UCSD-AML1 (cell line): ENCODE measurements around the gene PRLR.

Source experiments
- DNase-seq: peaks from one replicate; lab custom pipeline; 2025; ENCODE audit not compliant: unreplicated experiment; lab: John Stamatoyannopoulos, UW

PRLR gene

DNA sequence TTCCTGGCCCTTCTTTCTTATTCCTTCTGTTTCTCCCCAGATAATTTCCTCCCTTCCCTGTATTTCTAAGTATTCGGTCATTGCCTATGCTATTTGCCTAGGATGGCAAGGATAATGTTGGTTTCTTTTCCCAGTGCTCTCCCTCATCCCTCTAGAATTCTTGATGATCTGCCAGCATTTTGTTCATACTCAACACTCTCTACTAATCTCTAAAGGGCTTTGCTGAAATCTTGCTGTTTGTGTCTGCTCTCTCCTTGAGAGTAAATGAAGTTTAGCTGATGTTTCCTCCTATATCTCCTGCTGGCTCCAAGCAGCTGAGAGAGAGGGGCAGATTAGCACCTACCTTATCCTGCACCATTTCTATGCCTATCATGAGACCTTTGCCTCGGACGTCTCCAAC lies 220.6 kb downstream of the PRLR start:
- DNase-seq = no peak

DNA sequence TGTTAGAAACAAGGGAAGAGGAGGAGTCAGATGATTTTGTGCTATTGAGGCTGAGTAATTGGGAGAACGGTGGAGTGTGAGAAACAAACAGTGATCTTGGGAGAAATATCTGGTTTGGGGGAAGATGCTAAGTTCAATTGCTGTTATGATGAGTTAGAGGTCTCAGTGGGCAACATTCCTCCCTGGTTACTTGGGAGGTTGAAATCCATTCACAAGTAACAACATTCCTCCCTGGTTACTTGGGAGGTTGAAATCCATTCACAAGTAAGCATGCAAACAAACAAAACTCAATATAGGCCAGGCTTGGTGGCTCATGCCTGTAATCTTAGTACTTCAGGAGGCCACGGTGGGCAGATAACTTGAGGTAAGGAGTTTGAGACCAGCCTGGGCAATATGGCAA lies 221.3 kb downstream of the PRLR start:
- DNase-seq = no peak

DNA sequence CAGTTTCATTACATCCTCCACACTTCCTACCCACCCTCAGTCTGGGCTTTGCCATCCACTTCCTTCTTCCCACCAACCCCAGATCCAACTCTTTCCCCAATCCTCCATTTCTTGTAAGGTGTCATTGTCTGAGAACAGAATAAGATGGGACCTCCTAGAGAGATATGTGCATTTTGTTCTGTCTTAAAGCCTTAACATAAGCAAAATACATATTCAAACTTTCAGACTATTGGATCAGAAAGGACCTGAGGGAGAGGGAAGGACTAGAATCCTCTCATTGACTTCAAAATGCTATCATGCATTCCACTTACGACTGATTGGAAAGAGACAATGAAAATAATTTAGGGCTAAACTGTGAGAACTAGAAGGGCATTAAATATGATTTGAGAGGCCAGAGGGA lies 225.5 kb downstream of the PRLR start:
- no peak for DNase-seq

DNA sequence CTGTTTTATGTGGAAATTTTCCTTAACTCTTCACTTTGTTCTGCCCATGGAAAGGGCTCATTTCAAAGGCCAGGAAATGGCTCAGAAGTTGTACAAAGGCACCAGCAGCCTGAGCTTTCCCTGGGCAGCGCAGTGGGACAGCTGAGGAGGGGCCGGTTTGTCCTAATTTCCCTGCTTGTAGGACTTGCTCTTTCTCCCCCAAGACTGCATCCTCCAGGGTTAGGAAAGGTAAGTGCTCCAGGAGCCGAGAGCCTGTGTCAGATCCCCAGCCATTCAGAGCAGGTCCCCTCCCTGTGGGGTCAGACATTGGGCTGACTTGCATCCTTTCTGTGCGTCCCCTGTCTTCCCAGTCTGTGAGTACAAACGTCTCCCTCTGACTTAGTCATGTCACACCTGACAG lies 226.1 kb downstream of the PRLR start:
- no peak for DNase-seq

DNA sequence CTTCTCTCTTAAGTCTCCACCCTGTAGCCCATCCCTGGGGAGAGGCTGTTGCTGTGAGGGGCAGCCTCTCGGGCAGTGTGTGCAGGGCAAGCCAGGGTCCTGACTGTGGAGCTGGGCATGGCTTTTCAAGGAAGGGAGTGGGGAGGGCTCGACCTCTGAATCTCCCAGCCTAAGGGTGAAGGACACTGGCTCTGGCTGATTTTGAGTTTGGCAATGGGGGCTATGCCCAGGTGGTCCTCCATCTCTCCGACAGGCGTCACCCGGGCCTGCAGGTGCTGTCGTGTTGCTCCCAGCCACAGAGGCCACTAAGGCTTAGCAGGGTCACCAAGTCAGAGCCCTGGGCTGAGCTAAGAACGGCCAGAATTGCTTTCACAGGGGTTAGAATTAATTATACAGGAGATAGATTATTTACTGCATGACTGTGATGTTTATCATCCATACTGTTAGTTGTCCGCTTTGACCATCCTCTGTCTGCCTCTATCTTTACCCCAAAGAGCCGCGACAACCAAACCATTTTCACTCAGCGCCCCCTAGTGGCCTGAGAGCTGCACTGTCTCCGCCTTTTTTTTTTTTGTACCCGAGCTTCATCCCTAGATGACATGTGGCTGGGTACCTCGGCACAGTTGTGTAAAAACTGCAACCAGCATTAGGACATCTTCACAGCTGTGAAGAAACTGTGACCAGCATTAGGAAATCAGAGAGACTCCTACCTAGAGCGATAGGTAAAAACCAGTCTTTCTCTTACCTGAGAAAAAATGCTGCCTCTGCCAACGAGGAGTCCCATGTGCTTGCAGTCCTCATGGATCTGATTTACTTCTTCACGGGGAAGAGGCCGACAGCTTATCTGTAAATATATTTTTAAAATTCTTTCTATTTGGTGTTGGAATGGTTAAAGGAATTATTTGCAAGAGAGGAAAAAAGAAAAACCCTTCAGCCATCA lies 227.0 kb downstream of the PRLR start:
- DNase-seq = peak; percentile 29

DNA sequence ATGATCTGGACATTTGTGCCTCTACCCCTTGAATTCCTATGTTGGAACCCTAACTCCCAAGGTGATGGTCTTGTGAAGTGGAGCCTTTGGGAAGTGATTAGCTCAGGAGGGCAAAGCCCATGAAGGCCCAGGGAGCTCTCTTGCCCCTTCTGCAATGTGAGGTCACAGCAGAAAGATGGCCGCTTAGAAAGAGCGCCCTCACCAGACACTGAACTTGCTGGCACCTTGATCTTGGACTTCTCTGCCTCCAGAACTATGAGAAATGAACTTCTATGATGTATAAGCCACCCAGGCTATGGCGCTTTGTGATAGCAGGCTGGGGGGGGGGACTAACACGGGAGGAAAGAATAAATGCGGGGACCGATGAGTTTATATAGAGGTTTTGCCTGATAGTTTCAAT lies 227.8 kb downstream of the PRLR start:
- DNase-seq = no peak

DNA sequence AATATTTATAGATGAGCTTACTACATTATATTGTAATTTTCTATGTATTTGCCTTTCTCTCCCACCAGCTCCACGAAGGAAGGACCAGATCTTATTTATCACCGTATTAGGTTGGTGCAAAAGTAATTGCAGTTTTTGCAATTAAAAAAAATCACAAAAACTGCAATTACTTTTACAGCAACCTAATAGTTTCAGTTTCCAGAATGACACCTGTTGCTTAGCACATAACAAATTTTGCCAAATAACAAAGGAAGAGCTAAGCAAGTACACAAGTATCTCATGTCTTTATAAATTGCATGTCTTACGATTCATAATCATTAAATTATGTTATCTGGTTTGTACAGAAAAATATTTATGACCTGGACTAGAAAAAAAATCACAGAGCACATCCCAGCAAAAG lies 228.4 kb downstream of the PRLR start:
- no peak for DNase-seq
